GM15510 (cell line): ENCODE data around the gene C22orf39.

Experiments used
- POLR2A ChIP-seq: IDR thresholded peaks from 3 replicates; pipeline ENCODE4 v1.6.1; 2011; ENCODE audit warnings: borderline replicate concordance; ENCODE audit not compliant: insufficient read length; ENCODE audit errors: extremely low read depth

C22orf39 gene

DNA sequence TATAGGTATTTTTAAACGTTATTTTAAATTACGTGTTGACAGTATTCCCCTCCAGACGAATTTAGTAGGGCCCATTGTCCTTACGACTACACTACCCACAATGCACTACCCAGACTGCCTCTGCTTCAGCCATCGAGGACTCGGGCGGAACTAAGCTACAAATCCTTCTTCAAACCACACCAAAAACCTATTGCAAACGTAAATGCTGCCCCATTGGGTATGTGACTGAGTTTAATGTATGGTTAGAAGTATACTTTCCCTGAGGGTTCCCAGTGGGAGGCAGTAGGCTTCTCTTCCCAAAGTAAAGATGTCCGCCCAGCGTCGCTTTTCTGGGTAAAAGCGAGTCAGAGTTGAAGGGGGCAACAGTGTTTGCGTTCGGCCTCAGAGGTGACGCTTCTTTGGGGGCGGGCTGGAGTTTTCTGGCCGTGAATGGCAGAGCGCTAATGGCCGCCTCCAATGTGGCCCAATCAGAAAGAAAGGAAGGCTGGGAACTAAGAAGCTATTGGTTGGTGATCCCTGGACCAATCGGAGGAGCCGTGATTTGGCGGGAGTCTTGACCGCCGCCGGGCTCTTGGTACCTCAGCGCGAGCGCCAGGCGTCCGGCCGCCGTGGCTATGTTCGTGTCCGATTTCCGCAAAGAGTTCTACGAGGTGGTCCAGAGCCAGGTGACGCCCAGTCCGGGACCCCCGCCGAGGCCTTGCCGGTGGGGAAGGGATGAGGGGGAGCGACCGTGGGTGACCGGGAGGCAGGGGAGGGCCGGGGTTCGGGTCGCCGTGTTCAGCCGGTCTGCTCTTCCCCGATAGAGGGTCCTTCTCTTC is 32.1 kb upstream of the C22orf39 start, which contains the start of gene CDC45:
Gene CDC45, plus strand, starts transcription at position 566 of the 818 bp plus-strand sequence. Its CDS starts 49 bp downstream, at position 615.
- TF ChIP-seq POLR2A: peak; percentile 71

DNA sequence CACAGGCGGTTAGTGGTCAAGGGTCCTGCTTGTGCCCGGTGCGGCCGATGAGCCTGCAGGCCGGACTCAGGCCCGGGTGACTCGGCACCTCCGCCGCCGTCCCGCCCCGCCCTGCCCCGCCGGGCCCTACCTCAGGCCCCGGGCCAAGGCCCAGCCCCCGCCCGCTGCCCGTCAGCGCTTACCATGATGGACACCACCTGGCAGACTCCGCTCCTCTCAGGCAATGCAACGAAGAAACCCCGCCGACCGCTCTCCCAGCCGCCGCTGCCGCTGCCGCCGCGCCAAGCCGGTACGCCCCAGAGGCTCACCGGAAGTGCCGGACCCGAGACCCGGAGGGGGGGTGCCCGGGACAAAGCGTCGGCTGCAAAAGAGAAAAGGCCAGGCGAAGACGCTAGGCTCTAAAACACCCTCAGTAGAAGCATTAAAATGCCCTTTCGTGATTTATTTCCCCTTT is 31.4 kb upstream of the C22orf39 start, which contains the start of gene UFD1:
Gene UFD1, minus strand, starts transcription at position 293 of the 454 bp plus-strand sequence. Its CDS starts 108 bp downstream, at position 185.
- peak; percentile 64 for TF ChIP-seq POLR2A

DNA sequence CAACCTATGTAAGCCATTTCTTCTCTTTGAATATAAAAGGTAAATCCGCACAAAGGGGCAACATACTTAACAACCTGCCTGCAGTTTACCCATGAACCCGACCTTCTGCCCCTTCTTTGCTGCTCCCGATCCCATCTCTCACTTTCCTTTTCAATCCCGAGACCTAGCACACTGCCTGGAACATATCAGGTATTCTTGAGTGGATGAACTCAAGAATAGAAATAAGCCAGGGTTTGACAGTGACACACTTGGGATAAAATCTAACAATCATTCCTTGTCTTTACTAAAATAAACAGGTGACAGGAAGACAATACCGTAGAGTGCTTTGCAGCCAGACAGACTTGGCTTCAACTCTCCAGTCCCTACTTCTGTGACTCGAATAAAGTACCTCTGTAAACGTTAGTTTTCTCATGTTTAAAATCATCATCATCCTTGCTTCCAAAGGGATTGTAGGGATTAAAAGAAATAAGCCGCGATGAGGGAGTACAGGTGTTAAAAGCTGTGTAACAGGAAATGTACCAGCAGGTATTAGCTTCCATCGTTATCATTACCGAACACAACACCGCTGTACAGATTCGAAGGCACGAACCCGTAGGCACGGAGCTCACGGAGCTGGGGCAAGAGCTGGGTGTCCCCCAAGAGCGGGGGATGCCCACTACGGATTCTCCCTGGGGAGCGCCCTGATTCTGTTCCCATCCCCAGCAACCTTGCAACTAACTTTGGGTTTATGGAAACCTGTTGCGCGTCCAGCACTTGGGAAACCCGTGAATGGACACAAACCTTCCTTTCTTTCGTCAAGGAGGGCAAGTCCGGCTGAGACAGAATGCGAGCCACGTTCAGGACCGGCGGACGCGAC is 30.8 kb upstream of the C22orf39 start:
- no peak for TF ChIP-seq POLR2A

DNA sequence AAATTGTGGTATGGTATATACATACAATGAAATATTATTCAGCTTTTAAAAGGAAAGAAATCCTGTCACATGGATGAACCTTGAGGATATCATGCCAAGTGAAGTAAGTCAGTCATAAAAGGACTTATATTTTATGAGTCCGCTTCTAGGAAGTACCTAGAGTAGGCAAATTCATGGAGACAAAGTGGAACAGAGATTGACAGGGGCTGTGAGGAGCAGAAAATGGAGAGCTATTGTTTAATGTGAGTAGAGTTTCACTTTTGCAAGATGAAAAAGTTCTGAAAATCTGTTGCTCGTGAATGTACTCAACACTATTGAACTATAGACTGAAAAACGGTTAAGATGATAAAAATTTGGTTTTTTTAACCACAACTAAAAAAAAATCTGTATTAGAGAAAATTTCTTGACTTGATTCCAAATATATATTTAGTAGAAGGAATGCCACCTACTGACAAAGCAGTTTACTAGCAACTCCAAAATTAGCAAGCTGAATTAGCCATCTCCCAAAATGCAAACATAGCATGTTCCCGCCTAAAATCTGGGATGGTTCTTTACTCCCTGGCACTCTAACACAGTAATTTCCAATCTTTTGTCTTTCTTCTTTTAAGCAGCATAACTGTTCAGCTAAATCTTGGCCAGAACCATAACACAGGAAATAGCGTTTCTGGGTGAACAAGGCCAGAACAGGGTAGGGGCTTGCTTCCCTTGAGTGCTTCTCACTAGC is 30.0 kb upstream of the C22orf39 start:
- TF ChIP-seq POLR2A: no peak

DNA sequence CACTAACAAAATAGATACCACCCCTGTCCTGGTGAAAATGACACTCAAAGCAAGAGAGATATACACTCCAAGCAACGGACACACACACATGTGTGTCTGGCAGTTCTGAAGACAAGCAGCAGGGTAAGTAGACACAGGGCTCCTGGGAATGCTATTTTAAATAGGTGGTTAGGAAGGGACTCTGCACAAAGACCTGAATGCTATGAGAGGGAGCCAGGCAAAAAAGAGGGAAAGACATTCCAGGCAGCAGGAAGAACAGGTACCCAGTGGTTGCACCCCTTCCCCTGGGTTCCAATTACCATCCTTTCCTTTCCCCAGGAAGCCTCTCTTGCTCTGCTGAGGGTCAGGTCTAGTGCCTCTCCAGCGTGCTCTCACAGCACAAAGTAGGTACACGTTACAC is 28.5 kb upstream of the C22orf39 start:
- no peak for TF ChIP-seq POLR2A

DNA sequence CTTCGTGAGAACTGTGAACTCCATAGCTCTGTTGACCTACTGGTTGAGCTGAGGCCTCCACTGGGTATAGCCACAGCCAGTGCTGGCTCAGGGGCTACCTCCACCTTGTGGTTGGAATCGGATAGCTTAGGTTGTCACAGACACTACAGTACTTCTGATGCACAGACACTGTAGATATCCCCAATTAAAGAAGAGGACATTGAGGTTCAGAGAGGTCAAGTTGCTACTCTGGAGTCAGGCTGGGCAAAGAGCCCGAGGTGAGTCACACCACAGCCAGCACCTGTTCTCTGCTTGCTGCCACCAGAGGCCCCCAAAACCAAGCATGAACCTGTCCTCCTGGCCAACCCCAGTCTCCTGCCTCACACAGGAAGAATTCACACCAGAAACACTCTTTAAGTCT is 26.1 kb upstream of the C22orf39 start:
- no peak for TF ChIP-seq POLR2A

DNA sequence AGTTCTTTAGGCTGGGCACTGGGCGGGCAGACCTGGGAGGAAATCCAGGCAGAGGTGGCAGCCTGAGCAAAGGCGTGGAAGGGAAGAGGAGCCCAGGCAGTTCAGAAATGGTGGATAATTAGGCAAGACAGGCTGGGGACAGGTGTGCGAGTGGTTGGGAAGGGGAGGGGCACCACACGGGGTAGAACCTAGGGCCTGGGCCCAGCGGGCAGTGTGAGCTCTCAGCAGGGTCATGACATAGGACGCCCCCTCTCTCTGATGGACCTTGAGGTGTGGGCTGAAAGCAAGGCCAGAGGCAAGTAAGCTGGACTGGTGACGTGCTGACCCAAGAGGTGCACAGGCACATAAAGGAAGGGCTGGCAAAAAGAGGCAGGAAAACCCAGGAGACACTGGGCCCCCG is 24.7 kb upstream of the C22orf39 start:
- no peak for TF ChIP-seq POLR2A

DNA sequence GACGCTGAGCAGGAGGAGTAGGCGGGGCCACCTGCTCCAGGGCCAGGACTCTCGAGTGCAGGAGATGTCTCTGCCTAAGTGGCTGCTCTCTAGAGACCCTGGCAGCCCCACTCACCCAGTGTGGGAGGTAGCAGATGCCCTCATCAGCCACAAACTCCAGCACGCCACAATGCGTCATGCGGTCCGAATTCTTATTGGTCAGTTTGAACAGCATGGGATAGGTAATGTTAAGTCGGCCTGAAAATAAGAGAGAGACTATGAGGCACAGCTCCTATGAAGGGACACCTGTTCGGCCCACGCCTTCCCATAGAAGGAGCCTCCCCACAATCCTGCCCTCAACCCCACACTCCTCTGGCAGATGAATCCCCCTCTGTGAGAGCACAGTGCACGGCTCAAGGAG is 24.1 kb upstream of the C22orf39 start:
- no peak for TF ChIP-seq POLR2A

DNA sequence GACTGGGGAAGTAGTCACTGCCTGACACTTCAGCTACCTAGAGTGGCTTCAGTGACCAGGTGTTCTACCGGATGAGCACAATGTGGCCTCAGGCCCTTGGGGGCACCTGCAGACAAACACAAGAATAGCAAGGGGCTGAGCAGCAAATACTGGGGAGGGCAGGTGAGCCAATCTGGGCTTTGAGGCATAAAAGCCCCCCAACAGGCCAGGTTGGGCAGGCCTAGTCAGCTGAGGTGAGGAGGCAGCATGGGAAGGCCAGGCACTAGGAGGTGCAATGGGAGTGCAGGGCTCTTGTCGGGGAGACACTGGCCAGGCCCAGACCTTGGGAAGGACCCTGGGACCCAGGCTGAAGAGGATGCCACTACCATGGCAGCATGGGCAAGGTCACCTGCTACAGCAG is 22.5 kb upstream of the C22orf39 start:
- no peak for TF ChIP-seq POLR2A

DNA sequence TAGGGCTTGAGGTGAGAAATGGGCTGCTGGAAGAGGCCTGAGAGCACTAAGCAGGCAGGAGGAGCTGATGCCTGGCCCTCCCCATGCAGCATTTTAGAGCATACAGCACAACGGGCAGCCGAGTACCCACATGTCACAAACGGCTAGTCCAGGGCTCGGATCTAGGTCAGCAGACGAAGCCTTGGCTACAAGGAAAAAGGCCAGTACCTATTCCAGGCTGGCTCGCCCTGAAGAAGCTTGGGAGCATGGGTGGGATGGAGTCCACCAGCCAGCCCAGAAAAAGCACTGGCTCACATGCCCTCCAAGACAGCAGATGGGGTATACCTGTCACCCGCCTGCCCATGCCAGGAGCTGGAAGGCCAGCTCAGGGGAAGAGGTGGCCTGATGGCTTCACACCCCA is 21.9 kb upstream of the C22orf39 start:
- no peak for TF ChIP-seq POLR2A

DNA sequence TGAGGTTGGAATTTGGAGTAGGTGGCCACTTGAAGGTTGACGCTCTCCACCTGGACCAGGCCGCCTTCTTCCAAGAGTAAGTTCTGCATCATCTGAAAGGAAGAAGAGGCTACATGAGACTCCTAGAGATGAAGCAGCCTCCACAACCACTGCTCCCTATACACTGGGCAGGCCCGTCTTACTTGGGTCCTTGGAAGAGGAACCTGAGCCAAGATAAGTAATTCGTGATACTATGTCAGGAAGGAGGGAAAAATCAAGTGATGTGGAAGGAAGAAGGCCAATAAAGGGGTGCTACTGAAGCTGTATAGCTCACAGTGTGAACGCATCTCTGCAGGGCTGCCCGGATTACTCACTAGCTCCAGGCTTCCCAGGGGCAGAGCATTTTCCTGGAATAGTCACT is 20.4 kb upstream of the C22orf39 start:
- no peak for TF ChIP-seq POLR2A

DNA sequence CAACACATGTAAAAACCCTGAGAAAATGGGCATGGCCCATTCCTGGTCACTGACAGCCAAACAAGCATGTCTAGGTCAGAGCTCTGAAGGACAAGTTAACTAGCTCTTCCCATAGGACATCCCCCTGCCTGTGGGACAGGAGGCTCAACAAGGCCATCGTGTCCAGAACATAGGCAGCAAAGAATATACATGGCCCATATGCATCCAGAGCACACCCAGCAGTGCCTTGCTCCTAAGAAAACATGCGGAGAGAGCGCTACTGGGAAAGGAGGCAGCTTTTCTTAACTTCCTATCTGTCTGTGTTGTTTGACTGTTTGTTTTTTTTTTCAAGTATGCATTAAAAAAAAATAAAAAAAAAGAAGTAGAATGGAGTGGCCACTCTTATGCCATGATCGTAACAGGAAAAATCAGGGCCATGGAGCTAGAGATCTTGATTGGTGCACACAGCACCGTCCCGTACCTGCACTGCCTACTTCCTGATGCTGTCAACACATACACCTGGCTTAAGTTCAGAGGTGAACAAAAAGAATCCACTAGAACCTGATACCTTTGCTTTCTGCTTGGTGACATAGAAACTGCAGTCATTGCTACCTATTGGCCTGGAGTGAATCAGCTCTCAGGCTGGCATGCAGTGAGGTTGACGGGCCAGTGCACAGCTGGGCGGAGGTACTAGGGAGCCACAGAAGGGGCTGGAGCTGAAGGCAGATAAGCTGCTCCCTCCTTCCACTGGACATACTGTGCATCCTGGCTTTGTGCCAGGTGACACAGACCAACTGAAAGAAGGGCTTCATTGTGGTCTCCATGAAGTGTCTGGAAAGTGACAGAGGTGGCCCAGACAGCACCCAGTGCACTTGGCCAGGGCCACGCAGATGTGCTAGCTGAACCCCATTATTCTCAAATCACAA is 19.6 kb upstream of the C22orf39 start:
- no peak for TF ChIP-seq POLR2A

DNA sequence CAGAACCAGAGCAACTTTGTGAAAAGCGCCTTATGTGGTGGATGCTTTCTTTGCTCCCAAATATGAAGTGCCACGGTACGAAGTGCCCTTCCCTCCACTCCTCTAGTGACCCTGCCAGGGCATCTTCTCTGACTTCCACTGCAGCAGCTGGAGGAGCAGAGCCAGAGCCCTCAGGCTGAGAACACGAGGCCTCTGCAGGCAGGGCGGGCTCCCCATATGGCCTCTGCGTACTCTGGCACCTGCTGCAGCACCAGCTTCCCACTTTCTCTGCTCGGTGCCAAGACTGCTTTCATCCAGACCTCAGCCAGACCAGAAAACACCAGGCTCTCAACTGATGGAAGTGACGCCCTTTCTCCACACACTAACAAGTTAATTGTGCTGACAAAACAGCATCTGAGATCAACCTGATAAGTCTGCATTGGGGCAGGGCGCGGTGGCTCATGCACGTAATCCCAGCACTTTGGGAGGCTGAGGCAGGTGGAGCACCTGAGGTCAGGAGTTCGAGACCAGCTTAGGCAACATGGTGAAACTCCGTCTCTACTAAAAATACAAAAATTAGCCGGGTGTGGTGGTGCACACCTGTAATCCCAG is 18.7 kb upstream of the C22orf39 start:
- no peak for TF ChIP-seq POLR2A
